ENCODE data around the gene APOL3. TPM values are rescaled to one million over a fixed set of nuclear protein-coding genes. Genes with fewer than 3 reads are reported as not detected.

APOL3 gene
- total RNA-seq, 1 donor from 2014 or later = not detected

DNA sequence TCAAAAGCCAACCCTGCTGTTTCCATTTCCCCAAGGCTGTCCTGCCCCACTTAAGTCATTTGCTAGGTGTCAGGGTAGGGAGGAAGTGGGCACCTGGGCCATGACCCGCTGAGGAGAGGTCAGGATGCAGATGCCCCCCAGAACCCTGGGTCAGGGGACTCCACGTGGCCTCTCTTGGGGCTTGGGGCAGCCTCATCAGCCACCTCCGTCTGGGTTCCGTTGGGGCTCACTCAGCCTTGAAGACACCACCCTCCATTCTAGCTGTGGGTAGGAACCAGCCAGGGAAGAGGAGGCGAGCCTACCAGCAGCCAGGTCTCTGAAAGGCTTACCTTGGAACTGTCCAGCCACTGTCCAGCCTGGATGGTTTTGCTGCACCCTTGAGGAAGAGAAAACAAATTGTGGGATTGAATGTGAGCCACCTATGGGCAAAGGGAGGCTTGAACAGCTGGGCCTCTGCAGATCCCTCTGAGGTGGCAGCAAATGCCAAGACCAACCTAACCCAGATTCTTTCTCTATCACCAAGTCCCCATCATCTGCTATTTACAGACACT lies 38.5 kb upstream of the APOL3 start:
- Mint-ChIP-seq H3K4me3 (no peak overlapping the region), H3K27me3 (ENCODE audit: low read depth) (no peaks in the 10 kb centered on the region), H3K4me1 (peaks cover 47% of the 10 kb centered on the region), H3K36me3 (ENCODE audit: low read depth) (no peaks in the 10 kb centered on the region), H3K9me3 (no peaks in the 10 kb centered on the region), H3K27ac (ENCODE audit: unreplicated experiment) (no peak overlapping the region)
- DNase-seq (ENCODE audit: low read depth, low spot score) = no peak
- TF ChIP-seq, protein P1, sequence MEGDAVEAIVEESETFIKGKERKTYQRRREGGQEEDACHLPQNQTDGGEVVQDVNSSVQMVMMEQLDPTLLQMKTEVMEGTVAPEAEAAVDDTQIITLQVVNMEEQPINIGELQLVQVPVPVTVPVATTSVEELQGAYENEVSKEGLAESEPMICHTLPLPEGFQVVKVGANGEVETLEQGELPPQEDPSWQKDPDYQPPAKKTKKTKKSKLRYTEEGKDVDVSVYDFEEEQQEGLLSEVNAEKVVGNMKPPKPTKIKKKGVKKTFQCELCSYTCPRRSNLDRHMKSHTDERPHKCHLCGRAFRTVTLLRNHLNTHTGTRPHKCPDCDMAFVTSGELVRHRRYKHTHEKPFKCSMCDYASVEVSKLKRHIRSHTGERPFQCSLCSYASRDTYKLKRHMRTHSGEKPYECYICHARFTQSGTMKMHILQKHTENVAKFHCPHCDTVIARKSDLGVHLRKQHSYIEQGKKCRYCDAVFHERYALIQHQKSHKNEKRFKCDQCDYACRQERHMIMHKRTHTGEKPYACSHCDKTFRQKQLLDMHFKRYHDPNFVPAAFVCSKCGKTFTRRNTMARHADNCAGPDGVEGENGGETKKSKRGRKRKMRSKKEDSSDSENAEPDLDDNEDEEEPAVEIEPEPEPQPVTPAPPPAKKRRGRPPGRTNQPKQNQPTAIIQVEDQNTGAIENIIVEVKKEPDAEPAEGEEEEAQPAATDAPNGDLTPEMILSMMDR (conservative IDR thresholded peaks at IDR 0.05) = no peak

DNA sequence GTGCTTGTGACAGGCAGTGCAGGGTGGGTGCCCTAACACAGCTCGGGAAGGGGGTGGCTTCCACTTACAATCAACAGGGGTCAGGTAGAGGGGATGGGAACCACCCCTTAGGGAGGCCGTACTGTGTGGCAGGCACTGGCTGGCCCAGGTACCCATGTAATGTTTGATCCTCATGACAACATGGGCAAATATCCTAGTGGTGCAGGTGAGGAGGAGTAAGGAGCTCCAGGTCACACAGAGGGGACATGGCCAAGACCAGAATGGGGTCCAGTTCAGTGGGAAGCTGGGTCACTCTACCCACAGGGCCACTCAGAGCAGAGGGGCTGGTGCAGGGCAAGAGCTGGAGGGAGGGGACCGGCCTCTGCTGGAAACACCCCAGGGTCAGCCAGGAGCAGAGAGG lies 38.0 kb upstream of the APOL3 start:
- Mint-ChIP-seq H3K4me3 (no peak overlapping the region), H3K9me3 (no peaks in the 10 kb centered on the region), H3K27me3 (ENCODE audit: low read depth) (no peaks in the 10 kb centered on the region), H3K36me3 (ENCODE audit: low read depth) (no peaks in the 10 kb centered on the region), H3K27ac (ENCODE audit: unreplicated experiment) (peak overlapping the region; percentile 9), H3K4me1 (peaks cover 47% of the 10 kb centered on the region)
- TF ChIP-seq, protein P1 (conservative IDR thresholded peaks at IDR 0.05) = no peak
- no peak for DNase-seq (ENCODE audit: low read depth, low spot score)

DNA sequence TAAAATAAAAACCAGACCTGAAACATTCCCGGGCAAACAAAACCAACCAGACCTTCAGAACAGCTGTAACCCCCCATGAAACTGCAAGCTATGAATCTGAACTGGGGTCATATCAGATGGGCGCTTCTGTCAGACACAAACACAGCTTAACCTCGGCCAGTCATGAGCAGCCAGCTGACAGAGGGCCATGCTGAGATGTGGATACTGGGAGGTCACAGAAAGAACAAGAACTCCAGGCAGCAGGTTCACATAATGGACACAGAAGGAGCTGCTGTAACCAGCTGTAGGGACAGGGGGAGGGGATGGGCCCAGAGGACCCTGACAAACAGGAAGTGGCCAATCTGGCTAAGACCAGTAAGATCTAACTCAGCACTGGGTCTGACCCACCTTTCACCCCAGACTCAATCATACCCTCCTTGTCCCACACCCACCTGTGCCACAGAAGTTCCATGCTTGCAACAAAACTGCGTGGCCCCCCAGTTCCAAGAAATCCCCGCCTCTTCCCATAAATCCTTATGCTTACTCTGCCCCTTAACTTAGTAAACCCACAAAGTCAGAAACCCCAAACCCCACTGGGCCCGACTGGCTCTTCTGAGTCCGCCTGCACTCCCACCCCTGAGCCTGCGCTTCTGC lies 37.1 kb upstream of the APOL3 start:
- Mint-ChIP-seq H3K4me3 (peak overlapping the region; percentile 81), H3K27ac (ENCODE audit: unreplicated experiment) (peak overlapping the region; percentile 92), H3K9me3 (no peaks in the 10 kb centered on the region), H3K4me1 (peaks cover 44% of the 10 kb centered on the region), H3K27me3 (ENCODE audit: low read depth) (no peaks in the 10 kb centered on the region), H3K36me3 (ENCODE audit: low read depth) (no peaks in the 10 kb centered on the region)
- peak; percentile 29 for DNase-seq (ENCODE audit: low read depth, low spot score)
- TF ChIP-seq, protein P1 (conservative IDR thresholded peaks at IDR 0.05) = no peak

DNA sequence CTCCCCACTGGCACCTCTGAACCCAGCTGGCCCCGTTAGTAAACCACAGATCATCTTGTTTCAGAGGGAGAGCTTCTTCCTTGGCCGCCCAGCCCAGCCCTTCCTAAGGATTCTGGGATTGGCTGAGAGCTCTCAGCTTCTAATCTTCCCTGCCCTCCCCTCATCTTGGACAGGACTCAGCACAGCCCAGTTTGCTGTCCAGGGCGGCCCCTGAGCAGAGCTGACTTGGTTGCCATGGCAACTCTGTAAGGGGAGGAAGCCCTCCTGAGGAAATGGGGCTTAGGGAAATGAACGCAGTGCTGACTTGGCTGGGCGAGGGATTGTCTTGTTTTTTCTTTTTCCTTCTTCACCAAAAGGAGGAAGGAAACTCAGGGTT lies 36.5 kb upstream of the APOL3 start:
- Mint-ChIP-seq H3K4me1 (peaks cover 44% of the 10 kb centered on the region), H3K4me3 (peak overlapping the region; percentile 81), H3K27ac (ENCODE audit: unreplicated experiment) (peak overlapping the region; percentile 92), H3K27me3 (ENCODE audit: low read depth) (no peaks in the 10 kb centered on the region), H3K9me3 (no peaks in the 10 kb centered on the region), H3K36me3 (ENCODE audit: low read depth) (no peaks in the 10 kb centered on the region)
- DNase-seq (ENCODE audit: low read depth, low spot score) = peak; percentile 68
- TF ChIP-seq, protein P1 (conservative IDR thresholded peaks at IDR 0.05) = no peak

DNA sequence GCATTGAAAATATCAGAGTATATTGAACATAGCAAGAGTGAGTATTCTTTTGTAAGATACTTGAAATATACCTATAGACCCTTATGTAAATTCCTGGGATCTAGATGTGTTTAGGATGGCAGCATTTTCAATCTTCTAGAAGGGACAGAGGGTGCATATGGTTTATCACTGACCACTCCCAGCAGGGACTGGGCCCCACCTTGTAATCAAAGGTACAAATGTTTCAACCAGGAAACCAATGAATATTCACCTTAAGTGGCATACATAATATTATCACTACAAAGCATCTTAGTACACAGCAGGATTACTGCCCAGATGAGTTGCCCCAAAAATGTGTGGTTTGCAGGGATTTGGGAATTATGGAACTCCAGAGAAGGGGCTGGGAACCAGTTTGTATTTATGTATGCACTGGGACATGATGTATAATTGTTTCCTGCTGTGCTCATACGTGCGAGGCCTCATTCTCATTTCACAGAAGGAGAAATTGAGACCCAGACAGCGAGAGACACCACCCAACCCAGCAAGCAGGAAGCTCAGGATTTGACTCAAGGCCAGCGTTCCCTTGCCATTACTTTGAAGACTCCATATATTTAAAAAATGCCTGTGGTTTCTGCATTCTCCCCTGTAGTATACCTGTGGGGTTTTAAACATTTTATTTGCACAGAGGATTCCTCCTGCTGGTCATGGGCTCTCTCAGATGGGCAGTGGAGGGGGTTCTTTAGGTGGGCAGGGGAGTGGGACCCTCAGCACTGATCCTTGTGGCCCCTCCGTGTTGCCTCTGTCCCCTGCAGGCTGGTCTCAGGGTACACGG lies 35.9 kb upstream of the APOL3 start:
- H3K27ac Mint-ChIP-seq (ENCODE audit: unreplicated experiment) = no peak overlapping the region
- no peaks in the 10 kb centered on the region for H3K36me3 Mint-ChIP-seq (ENCODE audit: low read depth)
- H3K4me3 Mint-ChIP-seq = peak overlapping the region; percentile 81
- DNase-seq (ENCODE audit: low read depth, low spot score) = no peak
- no peaks in the 10 kb centered on the region for H3K27me3 Mint-ChIP-seq (ENCODE audit: low read depth)
- H3K9me3 Mint-ChIP-seq = no peaks in the 10 kb centered on the region
- TF ChIP-seq, protein P1 (conservative IDR thresholded peaks at IDR 0.05) = no peak
- H3K4me1 Mint-ChIP-seq = peaks cover 44% of the 10 kb centered on the region

Measured in neural crest cell (in vitro differentiated cells).